Bronchial epithelial cell (primary cell): ENCODE measurements around the gene MB21D2. TPM values are rescaled to one million over a fixed set of nuclear protein-coding genes. Genes with fewer than 3 reads are reported as not detected.
"Not testable (repeated sequence)": the region's sequence is repeated elsewhere in the genome, so short reads cannot be mapped to it uniquely, and the experiment has no call there.

Experiments
- DNase-seq: peaks from one replicate; pipeline ENCODE4 v3.0.0-alpha.2; 2010; ENCODE audit warnings: low read depth
- FAIRE-seq: peaks from 2 replicates; lab custom pipeline; 2011; peaks lifted over from hg19 to GRCh38; lab: Jason Lieb, UNC
- H3K27me3 ChIP-seq: 2 replicates; pipeline ENCODE4 v1.5.1; 2011; ENCODE audit warnings: low read length; ENCODE audit not compliant: control insufficient read depth, insufficient read depth
- H3K36me3 ChIP-seq: 2 replicates; pipeline ENCODE4 v1.5.1; 2011; ENCODE audit warnings: low read length; ENCODE audit not compliant: control insufficient read depth, insufficient read depth
- H3K4me3 ChIP-seq: 2 replicates; pipeline ENCODE4 v1.5.1; 2011; ENCODE audit warnings: mild to moderate bottlenecking, low read depth, low read length, control low read depth
- total RNA-seq: library from RNA; depleted of rRNA; stranded (reverse); fragments of >200 nt; gene quantifications from 2 replicates; pipeline ENCODE4 v1.2.1, GENCODE V29; 2014
- TF ChIP-seq, protein P1 (sequence below): IDR thresholded peaks from 2 replicates; pipeline ENCODE4 v1.5.1; 2011; ENCODE audit warnings: mild to moderate bottlenecking, moderate library complexity, low read length, control low read depth, inconsistent platforms; ENCODE audit not compliant: insufficient read depth, severe bottlenecking

The MB21D2 gene
- total RNA-seq, 1 donor from 2014 or later = 9.2 TPM

DNA sequence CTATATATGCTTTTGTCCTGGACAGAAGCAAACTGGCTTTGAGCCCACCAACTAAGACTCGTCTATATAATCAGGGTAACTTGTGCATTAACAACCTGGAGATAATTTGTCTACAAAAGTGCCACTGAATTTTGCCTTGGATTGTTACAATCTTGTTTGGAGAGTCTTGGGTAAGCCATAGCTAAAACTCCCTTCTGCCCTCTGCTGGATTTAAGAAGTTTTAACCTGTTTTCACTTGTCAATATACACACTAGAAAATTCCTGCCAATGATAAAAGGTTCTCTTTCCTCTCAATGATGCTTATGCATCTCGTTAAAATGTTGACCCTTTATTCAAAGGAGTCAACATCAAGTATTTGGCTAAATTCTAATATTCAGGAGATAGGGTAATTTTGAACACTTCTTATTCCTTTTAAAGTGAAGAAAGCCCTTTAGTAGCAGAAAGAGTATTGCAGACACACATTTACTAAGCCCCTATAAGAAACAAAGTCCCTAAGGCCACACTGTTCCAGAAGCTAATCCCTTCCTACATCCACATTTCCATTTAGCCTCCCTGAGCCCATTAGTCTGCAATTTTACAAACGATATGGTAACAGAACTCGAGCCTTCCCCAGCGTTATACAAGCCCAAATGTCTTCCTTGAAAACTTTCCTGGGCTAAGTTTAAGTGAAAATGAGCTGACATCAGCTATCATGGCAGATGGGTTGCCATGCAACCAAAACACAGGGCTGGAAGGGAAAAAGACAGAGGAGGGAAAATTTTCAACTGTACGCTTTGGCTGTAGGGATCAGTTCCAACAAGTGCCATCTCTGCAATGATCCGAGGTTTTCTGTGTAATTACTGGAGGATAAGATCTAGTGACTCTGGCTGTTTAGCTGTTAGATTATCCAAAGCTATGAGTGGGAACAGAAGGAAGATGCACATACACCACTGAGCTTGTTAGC is 114.4 kb downstream of the MB21D2 start:
- no peak for FAIRE-seq
- TF ChIP-seq, protein P1, sequence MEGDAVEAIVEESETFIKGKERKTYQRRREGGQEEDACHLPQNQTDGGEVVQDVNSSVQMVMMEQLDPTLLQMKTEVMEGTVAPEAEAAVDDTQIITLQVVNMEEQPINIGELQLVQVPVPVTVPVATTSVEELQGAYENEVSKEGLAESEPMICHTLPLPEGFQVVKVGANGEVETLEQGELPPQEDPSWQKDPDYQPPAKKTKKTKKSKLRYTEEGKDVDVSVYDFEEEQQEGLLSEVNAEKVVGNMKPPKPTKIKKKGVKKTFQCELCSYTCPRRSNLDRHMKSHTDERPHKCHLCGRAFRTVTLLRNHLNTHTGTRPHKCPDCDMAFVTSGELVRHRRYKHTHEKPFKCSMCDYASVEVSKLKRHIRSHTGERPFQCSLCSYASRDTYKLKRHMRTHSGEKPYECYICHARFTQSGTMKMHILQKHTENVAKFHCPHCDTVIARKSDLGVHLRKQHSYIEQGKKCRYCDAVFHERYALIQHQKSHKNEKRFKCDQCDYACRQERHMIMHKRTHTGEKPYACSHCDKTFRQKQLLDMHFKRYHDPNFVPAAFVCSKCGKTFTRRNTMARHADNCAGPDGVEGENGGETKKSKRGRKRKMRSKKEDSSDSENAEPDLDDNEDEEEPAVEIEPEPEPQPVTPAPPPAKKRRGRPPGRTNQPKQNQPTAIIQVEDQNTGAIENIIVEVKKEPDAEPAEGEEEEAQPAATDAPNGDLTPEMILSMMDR = peak; percentile 41
- Histone ChIP-seq H3K36me3 (no peaks in the 10 kb centered on the region), H3K27me3 (no peaks in the 10 kb centered on the region), H3K4me3 (no peak overlapping the region)
- DNase-seq = peak; percentile 57

DNA sequence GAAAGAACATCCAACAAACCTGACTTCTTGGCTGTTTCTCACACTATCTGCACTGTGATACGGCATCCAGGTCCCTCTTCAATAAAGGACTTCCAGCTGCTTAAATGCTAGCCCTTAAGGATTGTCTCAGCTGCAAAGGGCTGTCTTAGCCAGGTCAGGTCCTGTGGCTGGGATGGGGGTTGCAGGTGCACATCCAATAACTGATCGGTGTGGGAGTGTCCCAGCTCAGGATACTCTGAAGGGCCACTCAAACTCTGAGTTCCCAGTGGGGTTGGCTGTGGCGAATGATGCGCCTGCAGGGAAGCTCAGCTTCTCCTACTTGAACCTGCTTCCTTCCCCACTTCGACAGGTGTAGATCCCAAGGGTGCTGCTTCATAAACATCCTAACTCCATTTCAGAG is 115.7 kb downstream of the MB21D2 start:
- no peak for FAIRE-seq
- TF ChIP-seq, protein P1 = no peak

GRCh38 chr3:192799721-192800120 is 117.9 kb downstream of the MB21D2 start:
- TF ChIP-seq, protein P1 = no peak
- FAIRE-seq (no peak), DNase-seq (no peak)
- Histone ChIP-seq H3K27me3 (no peaks in the 10 kb centered on the region), H3K4me3 (no peak overlapping the region), H3K36me3 (no peaks in the 10 kb centered on the region)

More for the DNA sequence above, 115.7 kb downstream of the MB21D2 start:
- Histone ChIP-seq H3K27me3 (no peaks in the 10 kb centered on the region), H3K4me3 (no peak overlapping the region), H3K36me3 (no peaks in the 10 kb centered on the region)
- DNase-seq = no peak

GRCh38 chr3:192795021-192795420 is 122.6 kb downstream of the MB21D2 start:
- Histone ChIP-seq H3K4me3 (no peak overlapping the region), H3K36me3 (no peaks in the 10 kb centered on the region), H3K27me3 (no peaks in the 10 kb centered on the region)
- FAIRE-seq (no peak), DNase-seq (no peak)
- TF ChIP-seq, protein P1 = no peak

DNA sequence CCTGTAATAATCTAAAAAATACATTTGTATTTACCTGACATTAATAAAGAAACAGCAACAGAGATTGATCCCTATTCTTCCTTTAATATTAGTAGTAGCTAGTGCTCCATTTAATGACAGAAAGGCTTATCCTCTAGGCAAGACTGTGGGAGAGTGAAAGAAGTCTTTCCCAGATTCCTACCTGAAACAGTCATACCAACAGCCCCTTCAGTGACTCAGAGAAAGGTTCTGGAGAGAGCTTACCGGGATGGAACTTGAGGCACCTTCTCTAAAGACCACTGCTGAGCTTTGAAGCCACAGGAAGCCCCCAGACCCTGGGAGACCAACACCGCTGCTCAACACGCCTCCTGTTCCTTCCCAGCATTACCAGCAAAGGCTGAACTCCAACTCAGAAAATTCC is 123.4 kb downstream of the MB21D2 start:
- no peaks in the 10 kb centered on the region for H3K27me3 ChIP-seq
- TF ChIP-seq, protein P1 = no peak

DNA sequence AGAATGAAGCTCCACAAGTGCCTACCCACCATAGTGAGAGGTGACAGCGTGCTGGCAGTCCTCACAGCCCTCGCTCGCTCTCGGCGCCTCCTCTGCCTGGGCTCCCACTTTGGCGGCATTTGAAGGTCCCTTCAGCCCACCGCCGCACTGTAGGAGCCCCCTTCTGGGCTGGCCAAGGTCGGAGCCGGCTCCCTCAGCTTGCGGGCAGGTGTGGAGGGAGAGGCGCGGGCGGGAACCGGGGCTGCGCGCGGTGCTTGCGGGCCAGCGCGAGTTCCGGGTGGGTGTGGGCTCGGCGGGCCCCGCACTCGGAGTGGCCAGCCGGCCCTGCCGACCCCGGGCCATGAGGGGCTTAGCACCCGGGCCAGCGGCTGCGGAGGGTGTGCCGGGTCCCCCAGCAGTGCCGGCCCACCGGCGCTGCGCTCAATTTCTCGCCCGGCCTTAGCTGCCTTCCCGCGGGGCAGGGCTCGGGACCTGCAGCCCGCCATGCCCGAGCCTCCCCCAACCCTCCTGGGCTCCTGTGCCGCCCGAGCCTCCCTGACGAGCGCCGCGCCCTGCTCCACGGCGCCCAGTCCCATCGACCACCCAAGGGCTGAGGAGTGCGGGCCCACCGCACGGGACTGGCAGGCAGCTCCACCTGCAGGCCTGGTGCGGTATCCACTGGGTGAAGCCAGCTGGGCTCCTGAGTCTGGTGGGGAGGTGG is 128.7 kb downstream of the MB21D2 start:
- H3K36me3 ChIP-seq, FAIRE-seq, H3K4me3 ChIP-seq, DNase-seq, H3K27me3 ChIP-seq: not testable (repeated sequence)

More for the DNA sequence above, 123.4 kb downstream of the MB21D2 start:
- FAIRE-seq (no peak), DNase-seq (no peak)
- H3K4me3 ChIP-seq = no peak overlapping the region
- H3K36me3 ChIP-seq = no peaks in the 10 kb centered on the region
